HG03558 (cell line): ENCODE data around the gene KLHL35.
"Not testable (repeated sequence)": the region's sequence is repeated elsewhere in the genome, so short reads cannot be mapped to it uniquely, and the experiment has no call there.

Experiments
- ATAC-seq: cut with Tn5 transposase; IDR thresholded peaks from one replicate; pipeline ENCODE4 v1.9.1; 2021; ENCODE audit warnings: moderate number of reproducible peaks; ENCODE audit not compliant: unreplicated experiment; ENCODE audit errors: extremely low read depth

KLHL35 gene

DNA sequence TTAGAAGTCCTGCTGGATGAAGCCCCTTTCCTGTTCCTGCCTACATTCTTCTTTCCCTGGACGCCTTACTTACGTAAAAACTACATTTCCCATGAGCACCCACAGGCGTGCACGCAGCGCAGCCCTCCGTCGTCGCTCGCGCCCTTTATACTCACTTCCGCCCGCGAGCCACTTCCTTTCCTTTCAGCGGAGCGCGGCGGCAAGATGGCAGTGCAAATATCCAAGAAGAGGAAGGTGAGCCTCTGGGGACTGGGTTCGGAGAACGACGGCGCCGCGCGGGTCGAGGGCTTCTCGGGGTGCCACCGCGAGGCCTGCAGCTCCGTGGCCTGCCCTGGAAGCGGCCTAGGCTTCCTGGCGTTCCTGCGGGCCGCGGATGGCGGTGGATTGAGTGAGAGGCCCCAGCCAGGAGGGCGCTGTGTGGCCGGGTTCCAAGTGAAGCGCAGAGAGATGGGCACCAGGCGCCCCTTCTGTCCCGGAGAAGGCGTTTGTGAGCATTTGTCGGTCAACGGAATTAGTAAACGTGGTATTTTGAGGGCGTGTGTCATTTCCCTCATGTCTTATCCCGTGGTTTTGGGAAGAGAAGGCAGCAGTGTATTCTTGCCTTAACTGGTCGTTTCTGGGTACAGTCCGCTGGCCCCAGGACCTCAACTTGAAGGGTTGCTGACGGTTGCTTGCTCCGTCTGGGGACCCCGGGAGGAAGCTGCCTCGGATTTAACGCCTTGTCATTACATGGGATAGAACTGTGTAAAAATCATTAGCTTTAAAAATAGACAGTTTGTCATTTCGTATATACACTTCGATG is 33.5 kb downstream of the KLHL35 start, which contains the start of gene RPS3:
RPS3 (plus strand) TSS at position 175 of the 802 bp plus-strand sequence; CDS start at position 205, 30 bp downstream.
- ATAC-seq, result peak; percentile 57

DNA sequence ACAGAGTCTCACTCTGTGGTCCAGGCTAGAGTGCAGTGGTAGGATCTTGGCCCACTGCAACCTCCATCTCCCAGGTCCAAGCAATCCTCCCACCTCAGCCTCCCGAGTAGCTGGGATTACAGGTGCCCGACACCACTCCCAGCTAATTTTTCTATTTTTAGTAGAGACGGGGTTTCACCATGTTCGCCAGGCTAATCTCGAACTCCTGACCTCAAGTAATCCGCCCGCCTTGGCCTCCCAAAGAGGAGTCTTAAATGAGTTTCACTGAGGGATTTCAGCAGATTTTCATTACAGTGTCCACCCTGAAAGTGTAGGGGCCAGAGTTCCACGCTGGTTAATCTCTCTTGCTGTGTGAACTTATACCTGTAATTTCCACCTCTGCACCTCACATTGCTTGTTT is 34.1 kb downstream of the KLHL35 start:
- ATAC-seq, result no peak

DNA sequence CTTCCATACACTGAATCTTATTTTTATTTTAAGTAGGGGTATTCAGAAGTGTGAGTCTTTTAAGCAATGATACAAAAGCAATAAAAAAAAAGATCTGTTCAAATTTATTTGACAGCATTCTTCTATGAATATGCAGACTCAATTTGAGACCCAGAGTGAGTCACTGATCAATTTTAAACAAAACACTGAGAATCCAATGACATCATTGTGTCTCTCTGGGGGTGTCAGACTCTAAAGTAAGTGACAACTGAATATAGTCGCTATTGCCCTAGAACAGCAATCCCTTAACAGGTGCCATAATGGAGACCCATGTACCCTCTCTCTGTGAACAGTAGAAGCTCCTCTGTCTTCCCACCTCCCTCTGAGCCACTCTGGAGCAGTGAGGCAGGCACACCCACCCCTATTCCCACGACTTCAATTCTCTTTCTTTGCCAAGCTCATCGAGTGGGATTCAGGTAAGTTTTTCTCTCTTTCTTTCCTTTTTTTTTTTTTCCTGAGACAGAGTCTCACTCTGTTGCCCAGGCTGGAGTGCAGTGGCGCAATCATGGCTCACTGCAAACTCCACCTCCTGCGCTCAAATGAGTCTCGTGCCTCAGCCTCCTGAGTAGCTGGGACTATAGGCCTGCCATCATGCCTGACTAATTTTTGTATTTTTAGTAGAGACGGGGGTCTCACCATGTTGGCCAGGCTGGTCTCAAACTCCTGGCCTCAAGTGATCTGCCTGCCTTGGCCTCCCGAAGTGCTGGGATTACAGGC is 38.7 kb downstream of the KLHL35 start:
- ATAC-seq, result no peak

DNA sequence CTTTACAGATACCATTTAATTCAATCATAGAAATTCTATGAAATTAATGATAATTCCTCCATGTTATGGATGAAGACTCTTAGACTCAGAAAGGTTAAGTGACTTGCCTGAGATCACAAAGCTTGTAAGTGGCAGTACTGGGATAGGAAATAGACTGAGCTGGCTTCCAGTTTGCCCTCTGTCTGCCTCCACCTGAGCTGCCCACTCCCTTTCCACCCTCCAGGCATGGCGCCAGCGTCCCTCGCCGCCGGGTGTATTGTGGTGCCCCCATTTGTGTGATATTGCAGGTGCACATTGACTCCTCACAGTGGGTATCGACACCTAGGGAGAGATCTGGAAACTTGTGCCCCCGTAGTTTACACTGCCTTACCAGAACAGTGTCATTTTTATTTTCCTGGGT is 43.1 kb downstream of the KLHL35 start:
- ATAC-seq, result no peak

- no peak for ATAC-seq
Measured at GRCh38 chr11:75389276-75389605, 43.8 kb downstream of the KLHL35 start.

DNA sequence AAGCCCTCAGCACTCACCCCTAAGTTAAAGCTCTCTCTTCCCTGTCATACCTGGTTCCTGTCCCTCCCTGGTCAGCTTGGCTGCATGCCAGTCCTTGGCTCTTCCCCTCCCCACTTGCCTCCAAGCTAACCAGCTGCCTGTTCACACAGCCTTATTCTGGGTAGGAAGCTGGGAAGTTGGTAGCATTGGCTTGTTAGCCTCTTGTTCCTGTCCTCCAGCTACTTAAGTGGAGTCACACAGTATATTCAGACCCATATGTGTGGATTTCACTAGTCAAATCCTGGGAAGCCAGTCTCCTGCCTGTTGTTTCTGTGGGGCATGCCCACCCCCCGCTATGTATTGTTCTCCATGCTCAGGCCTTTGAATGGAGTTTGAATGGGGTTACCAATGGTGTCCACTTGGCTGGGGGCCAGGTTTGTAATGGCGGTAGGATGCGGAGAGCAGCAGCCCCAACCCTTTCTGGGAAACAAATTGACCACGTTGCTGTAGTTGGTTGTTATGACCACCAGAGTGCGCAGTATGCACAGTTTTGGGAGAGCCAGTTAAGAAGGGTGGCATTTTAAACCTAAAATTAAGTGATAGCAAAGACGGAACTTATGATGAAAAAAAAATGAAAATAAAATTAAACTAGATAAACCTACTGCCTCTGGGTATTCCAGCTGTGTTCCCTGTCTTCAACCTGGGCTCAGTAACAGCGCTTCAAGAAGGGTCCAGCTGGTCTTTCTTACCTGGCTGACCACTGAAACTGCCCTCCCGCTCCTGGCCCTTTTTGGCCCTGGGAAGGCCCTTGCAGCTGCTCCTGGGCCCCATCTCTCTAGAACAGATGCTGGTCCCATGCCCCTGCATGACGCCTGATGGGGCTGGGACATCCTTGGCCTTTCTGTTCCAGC is 44.4 kb downstream of the KLHL35 start:
- ATAC-seq, result no peak

DNA sequence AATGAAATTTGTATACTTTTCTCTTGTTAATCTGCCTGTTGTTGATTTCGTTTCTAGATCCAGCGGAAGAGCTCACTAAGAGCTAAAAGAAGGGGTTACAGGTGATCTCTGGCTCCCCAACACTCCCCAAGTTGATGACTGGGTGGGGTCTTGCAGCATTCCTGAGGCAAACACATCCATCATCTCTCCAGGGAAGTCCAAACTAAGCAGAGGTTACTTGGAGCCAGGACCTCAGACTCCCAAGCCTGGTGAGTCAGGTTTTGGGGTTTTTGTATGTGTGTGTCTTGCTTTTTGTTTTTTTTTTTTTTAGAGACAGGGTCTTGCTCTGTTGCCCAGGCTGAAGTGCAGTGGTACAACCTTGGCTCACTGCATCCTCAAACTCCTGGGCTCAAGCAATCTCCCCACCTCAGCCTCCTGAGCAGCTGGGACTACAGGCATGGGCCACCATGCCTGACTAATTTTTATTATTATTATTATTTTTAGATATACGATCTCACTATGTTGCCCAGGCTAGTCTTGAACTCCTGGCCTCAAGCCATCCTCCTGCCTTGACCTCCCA is 45.2 kb downstream of the KLHL35 start:
- ATAC-seq, result no peak

DNA sequence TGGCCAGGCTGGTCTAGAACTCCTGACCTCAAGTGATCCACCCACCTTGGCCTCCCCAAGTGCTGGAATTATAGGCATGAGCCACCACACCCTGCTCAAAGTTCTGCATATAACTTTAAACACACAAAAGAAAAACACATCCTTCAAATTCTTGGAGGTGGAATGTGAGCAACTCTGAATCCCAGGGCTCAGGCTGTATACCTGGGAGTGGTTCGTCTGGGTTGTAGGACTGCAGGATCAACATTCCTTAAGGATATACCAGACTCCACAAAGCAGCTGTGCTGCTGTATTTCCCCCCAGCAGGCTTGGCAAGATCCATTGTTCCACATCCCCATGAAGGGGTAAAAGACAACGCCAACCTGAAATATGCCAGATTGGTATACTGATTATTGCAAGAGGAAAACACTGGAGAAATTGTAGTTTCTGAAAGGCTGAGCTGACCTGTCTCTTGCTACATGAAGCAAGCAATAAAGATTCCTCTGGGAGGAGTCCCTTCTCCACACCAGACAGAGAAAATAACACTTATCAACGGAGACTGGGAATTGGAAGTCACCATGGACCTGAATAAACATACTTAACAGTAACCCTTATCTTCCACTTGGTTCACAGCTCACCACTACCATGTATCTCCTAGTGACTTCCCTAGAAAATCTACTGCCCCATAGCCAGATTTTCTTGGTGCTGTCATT is 45.9 kb downstream of the KLHL35 start:
- no peak for ATAC-seq

GRCh38 chr11:75384438-75385080 is 48.4 kb downstream of the KLHL35 start:
- no peak for ATAC-seq

GRCh38 chr11:75383246-75383645 is 49.8 kb downstream of the KLHL35 start:
- no peak for ATAC-seq

DNA sequence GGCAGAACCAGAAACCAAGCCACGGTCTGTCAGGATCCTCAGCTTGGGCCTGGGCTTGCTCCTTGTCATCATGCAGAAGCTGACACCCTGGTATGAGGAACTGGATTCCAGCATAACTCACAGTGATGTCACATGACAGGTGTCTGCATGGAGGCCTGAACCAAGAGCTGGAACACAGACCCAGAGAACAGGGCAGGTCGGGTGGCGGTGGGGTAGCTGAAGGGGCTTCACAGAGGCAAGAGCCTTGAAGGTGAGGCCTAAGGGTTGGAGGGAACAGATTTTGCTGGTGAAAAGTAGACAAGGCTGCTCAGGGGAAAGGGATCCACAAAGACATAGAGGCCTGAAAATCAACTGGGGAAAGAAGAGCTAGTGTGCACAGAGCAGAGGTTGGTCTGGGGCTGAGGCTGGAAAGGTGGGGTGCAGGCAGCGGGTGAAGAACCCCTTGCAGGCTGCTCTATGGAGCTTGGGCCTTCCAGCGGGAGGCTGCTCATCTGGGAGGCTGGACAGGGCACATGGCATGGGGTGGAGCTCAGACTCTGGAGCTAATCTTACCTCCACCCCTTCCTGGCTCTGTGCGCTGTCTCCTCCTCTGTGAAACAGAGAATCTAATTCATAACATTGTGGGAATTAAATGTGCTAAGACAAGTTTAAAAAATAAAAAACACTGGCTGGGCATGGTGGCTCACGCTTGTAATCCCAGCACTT is 52.1 kb downstream of the KLHL35 start:
- no peak for ATAC-seq

- ATAC-seq, result no peak
Measured at GRCh38 chr11:75380245-75380644, 52.8 kb downstream of the KLHL35 start.

DNA sequence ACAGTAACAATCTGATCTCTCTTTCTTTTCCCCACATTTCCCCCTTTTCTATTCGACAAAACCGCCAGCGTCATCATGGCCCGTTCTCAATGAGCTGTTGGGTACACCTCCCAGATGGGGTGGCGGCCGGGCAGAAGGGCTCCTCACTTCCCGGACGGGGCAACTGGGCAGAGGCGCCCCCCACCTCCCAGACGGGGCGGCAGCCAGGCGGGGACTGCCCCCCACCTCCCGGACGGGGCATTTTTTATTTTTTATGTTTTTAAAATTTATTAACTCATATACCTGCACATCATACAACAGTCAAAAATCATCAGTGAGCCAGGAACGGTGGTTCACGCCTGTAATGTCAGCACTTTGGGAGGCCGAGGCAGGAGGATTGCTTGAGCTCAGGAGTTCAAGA is 54.2 kb downstream of the KLHL35 start:
- not testable (repeated sequence) for ATAC-seq

DNA sequence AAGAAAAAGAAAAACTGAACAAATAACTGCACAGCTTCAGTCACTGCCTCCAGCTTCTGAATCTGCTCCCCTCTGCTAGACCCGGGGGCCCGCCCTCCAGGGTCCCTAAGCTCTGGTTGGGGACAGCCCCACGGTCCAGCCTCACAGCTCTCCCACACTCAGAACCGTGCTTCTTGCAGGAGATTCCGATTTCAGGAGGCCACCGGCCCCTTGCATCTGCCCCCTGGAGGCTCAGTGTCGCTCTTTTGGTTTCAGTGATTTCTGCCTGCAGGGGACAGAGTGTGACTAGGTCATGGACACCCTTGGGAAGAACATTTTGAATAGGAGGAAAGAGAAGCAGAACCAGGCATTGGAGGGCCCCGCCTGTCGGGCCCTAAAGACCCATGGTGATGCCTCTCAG is 56.8 kb downstream of the KLHL35 start:
- no peak for ATAC-seq

DNA sequence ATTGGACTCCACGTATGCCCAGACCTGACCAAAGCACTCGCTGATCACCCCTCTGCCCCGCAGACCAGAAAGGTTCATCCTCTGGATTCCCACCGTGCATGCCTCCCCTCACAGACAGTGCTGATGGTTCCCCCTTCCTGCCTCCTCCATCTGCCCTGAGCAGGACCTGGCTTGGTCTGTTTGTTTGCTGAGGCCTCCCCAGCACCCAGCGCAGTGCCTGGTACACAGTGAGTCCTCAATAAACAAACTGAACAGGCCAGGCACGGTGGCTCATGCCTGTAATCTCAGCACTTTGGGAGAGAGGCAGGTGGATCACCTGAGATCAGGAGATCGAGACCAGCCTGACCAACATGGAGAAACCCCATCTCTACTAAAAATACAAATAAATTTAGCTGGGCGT is 57.4 kb downstream of the KLHL35 start:
- no peak for ATAC-seq

- ATAC-seq, result no peak
Measured at GRCh38 chr11:75374646-75375045, 58.4 kb downstream of the KLHL35 start.

DNA sequence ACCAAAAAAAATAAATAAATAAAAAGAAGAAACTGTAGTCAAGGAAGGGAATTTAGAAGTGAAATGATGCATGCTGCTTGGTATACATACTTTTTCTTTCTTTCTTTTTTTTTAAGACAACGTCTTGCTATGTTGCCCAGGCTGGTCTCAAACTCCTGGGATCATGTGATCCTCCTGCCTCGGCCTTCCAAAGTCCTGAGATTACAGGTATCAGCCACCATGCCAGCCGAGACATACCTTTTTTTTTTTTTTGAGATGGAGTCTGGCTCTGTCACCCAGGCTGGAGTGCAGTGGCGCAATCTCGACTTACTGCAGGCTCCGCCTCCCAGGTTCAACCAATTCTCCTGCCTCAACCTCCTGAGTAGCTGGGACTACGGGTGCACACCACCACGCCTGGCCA is 59.8 kb downstream of the KLHL35 start:
- ATAC-seq, result no peak
